GM12874 (cell line): ENCODE results near the gene CCDC110.

Source experiments
- TF ChIP-seq, protein P1 (sequence below): IDR thresholded peaks from 2 replicates; pipeline ENCODE4 v1.5.1; 2011; ENCODE audit warnings: low read depth, mild to moderate bottlenecking, control low read depth, low read length, moderate library complexity; ENCODE audit not compliant: insufficient read depth

Gene CCDC110

DNA sequence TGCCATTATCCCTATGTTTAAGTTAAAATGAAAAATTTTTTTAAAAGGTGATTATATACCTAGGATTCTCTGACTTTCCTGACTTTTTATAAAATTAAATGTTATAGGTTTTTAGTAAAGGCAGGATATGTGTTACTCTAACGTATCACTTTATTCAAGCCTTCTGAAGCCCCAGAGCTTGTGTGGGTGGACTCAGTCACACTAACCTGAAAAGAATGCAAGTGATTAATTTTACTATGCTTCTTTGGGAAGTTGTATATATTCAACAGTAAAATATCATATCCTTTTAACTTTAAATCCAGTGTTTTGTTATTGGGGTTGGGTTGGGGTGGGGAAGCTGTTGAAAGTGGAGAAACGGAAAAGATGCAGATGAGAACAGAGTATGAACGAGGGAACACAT, 41.0 kb upstream of the CCDC110 start:
- TF ChIP-seq, protein P1, sequence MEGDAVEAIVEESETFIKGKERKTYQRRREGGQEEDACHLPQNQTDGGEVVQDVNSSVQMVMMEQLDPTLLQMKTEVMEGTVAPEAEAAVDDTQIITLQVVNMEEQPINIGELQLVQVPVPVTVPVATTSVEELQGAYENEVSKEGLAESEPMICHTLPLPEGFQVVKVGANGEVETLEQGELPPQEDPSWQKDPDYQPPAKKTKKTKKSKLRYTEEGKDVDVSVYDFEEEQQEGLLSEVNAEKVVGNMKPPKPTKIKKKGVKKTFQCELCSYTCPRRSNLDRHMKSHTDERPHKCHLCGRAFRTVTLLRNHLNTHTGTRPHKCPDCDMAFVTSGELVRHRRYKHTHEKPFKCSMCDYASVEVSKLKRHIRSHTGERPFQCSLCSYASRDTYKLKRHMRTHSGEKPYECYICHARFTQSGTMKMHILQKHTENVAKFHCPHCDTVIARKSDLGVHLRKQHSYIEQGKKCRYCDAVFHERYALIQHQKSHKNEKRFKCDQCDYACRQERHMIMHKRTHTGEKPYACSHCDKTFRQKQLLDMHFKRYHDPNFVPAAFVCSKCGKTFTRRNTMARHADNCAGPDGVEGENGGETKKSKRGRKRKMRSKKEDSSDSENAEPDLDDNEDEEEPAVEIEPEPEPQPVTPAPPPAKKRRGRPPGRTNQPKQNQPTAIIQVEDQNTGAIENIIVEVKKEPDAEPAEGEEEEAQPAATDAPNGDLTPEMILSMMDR: no peak

DNA sequence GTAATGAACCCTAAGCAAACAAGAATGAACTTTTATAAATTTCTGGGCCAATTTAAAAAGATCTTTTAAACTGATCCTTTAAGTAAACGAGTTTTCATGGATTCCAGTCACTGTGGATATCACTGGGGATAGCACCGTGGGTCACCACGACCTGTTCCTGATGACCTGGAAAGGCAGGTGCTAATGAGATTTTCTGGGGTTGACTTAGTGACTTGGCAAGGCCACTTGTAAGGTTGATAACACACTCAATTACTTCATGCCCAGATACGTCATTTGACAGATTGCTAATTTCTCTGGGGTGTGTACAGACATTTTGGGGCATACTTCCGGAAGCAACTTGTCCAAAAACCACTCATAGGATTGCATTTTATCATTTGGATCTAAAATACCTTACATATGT, 39.3 kb upstream of the CCDC110 start:
- TF ChIP-seq, protein P1: no peak

GRCh38 chr4:185508181-185508580, 36.6 kb upstream of the CCDC110 start:
- TF ChIP-seq, protein P1: no peak

DNA sequence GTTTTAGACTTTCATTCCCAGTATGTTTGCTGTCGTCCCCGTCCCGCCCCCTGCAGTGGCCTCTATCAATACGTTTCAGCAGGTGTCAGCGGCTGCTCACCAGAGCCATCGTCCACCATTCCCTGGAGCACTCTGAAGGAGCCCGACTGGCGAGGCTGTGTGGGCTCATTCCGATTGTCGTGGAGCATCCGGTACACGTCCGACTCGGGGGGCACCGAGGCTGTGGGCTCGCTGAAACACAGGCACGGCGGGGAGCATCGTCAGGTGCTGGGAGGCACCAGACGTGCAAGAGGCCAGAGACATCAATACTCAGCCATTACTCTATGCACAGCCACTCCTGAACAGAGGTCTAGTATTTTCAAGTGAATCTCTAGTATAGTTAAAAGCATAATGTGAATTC, 34.9 kb upstream of the CCDC110 start:
- TF ChIP-seq, protein P1: no peak

- TF ChIP-seq, protein P1: no peak
Measured at GRCh38 chr4:185504098-185505047, 32.8 kb upstream of the CCDC110 start.

GRCh38 chr4:185502386-185502785, 30.9 kb upstream of the CCDC110 start:
- TF ChIP-seq, protein P1: no peak

DNA sequence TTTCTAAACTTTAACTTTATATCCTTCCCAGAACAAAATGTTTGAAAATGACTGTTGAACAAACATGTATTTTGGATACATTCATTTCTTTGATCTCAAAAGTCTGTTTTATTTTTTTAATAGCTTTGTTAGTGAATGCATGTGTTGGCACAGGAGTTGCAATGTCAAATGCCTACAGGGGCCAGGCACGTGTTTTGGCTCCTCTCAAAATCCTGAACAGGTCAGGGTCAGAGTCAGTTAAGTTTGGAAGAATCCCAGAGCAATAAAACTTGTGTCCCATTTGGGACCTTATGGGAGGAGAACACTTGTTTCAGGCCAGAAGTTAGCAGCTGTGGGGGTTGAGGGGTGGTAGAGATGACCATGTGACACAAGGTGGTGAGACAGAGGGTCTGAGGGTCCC, 29.0 kb upstream of the CCDC110 start:
- TF ChIP-seq, protein P1: no peak
